ENCODE results near the gene OR11L1.

The OR11L1 gene, protein sequence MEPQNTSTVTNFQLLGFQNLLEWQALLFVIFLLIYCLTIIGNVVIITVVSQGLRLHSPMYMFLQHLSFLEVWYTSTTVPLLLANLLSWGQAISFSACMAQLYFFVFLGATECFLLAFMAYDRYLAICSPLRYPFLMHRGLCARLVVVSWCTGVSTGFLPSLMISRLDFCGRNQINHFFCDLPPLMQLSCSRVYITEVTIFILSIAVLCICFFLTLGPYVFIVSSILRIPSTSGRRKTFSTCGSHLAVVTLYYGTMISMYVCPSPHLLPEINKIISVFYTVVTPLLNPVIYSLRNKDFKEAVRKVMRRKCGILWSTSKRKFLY

GRCh38 chr1:247841796-247842195, at the start of gene OR11L1:
TSS of gene OR11L1 (minus strand) at chr1:247841896. CDS start at chr1:247841896, 0 bp downstream.
- no peak for TF ChIP-seq CTCF (conservative IDR thresholded peaks at IDR 0.05; ENCODE audit: low read length)
- no peak for DNase-seq (ENCODE audit: low read depth)
- no peak within 1 kb of the TSS for H3K4me3 ChIP-seq (ENCODE audit: low read length)

DNA sequence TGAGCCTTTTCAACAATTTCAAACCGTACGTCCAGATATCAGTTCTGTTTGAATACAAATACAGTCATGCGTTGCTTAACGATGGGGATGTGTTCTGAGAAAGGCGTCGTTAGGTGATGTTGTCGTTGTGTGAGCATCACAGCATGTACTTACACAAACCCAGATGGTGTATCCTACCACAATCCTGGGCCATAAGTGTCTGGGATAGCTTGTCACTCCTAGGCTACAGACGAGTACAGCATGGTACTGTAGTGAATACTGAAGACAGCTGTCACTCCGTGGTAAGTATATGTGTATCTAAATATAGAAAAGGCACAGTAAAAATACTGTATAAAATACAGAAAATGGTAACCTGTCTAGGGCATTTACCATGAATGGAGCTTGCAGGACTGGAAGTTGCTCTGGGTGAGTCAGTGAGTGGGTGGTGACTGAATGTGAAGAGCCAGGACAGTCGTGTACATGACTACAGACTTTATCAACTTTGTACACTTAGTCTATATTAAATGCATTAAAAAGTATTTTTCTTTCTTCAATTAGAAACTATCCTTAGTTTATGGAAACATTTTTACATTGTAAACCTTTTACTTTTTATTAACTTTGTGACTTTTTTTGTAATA, 43.2 kb upstream of the OR11L1 start:
- TF ChIP-seq CTCF (conservative IDR thresholded peaks at IDR 0.05; ENCODE audit: low read length): no peak
- no peak for DNase-seq (ENCODE audit: low read depth)
- H3K4me3 ChIP-seq (ENCODE audit: low read length): no peak overlapping the region

GRCh38 chr1:247883346-247883745, 41.6 kb upstream of the OR11L1 start:
- no peak for TF ChIP-seq CTCF (conservative IDR thresholded peaks at IDR 0.05; ENCODE audit: low read length)
- no peak for DNase-seq (ENCODE audit: low read depth)
- H3K4me3 ChIP-seq (ENCODE audit: low read length): no peak overlapping the region

DNA sequence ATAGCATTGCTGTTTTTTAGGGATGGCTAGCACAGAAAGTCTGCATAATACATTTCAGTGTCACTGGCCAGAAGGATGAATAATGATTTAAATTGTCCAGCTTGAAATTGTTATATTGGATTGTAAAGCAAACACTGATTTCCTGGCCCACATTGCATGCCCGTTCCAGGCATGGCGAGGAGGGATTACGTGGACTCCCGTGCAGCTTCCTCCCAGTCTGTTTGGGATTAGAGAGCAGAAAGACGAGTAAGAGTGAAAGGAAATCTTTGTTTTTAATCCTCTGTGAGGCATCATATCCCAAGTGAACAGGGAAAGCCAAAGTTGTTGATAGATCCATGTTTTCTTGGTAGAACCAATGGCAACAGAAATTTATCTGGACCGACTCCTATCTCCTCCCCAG, 23.7 kb upstream of the OR11L1 start:
- no peak for DNase-seq (ENCODE audit: low read depth)
- H3K4me3 ChIP-seq (ENCODE audit: low read length): no peak overlapping the region
- no peak for TF ChIP-seq CTCF (conservative IDR thresholded peaks at IDR 0.05; ENCODE audit: low read length)

- no peak for TF ChIP-seq CTCF (conservative IDR thresholded peaks at IDR 0.05; ENCODE audit: low read length)
- DNase-seq (ENCODE audit: low read depth): no peak
- H3K4me3 ChIP-seq (ENCODE audit: low read length): no peak overlapping the region
Observed at GRCh38 chr1:247864644-247865043, 22.9 kb upstream of the OR11L1 start.

GRCh38 chr1:247862756-247863155, 21.1 kb upstream of the OR11L1 start:
- no peak overlapping the region for H3K4me3 ChIP-seq (ENCODE audit: low read length)
- TF ChIP-seq CTCF (conservative IDR thresholded peaks at IDR 0.05; ENCODE audit: low read length): no peak
- DNase-seq (ENCODE audit: low read depth): no peak
